Tibial nerve (tissue), 4 donors: ENCODE results near the gene TIMELESS. TPM values are rescaled to one million over a fixed set of nuclear protein-coding genes. Genes with fewer than 3 reads are reported as not detected.
"Not testable (repeated sequence)": the region's sequence is repeated elsewhere in the genome, so short reads cannot be mapped to it uniquely, and the experiment has no call there.

ENCODE experiments used
- DNase-seq, 2 donors: peaks; one replicate each; pipeline ENCODE4 v3.0.0-alpha.2; 2019; ENCODE audit warnings: low spot score in 2 of 2
- H3K27ac ChIP-seq, 4 donors: fragments of 200-600 bp; sonication (generic) in 3 of 4; one replicate each; pipeline ENCODE4 v1.5.1; 2017 to 2019; ENCODE audit warnings: mild to moderate bottlenecking in 1 of 4
- H3K27me3 ChIP-seq, 2 donors: fragments of 200-600 bp; sonication (generic) in 1 of 2; one replicate each; pipeline versions ENCODE4 v1.5.1 to v1.6.0; 2017 to 2019
- H3K36me3 ChIP-seq, 3 donors: fragments of 200-600 bp; sonication (generic); one replicate each; pipeline ENCODE4 v1.5.1; 2018 to 2019
- H3K4me1 ChIP-seq, 4 donors: fragments of 200-600 bp; sonication (generic) in 3 of 4; one replicate each; pipeline ENCODE4 v1.5.1; 2017 to 2019
- H3K4me3 ChIP-seq, 4 donors: fragments of 200-600 bp; sonication (generic) in 3 of 4; one replicate each; pipeline ENCODE4 v1.5.1; 2017 to 2019; ENCODE audit warnings: mild to moderate bottlenecking in 1 of 4, moderate library complexity in 1 of 4
- H3K9me3 ChIP-seq, 4 donors: fragments of 200-600 bp; sonication (generic) in 3 of 4; one replicate each; pipeline ENCODE4 v1.5.1; 2017 to 2019
- CTCF ChIP-seq, 5 experiments: fragments of 200-600 bp in 3 of 5; fragments of 450-650 bp in 2 of 5; sonication (generic) in 3 of 5; IDR thresholded peaks; one replicate each; pipeline ENCODE4 v1.5.1; 2016 to 2019; ENCODE audit warnings: antibody characterized with exemption in 5 of 5, mild to moderate bottlenecking in 3 of 5, moderate library complexity in 2 of 5
- EP300 ChIP-seq, 2 donors: sonication (generic); formaldehyde crosslinking; IDR thresholded peaks; one replicate each; pipeline ENCODE4 v1.6.1; 2017; ENCODE audit warnings: antibody characterized with exemption in 2 of 2, mild to moderate bottlenecking in 1 of 2
- POLR2A ChIP-seq, 2 donors: fragments of 450-650 bp; IDR thresholded peaks; one replicate each; pipeline ENCODE4 v1.6.1; 2017; ENCODE audit warnings: antibody characterized with exemption in 2 of 2, mild to moderate bottlenecking in 2 of 2, moderate library complexity in 2 of 2
- WGBS, 2 donors: methylation state at CpG; one replicate each; pipeline ENCODE4 v1.1.5; 2018; 5-methylcytosine and 5-hydroxymethylcytosine counted together
- total RNA-seq, 4 donors: library from RNA; depleted of rRNA; stranded (reverse); fragments of >200 nt; gene quantifications; one replicate each; pipeline ENCODE4 v1.1.0, GENCODE V29; 2016

Gene TIMELESS
- total RNA-seq, 4 donors from 2014 or later: 3.6 to 5.1 (median 4.2) TPM

- Histone ChIP-seq H3K27ac (no peak overlapping the region), H3K9me3 (no peaks in the 10 kb centered on the region), H3K36me3 (no peaks in the 10 kb centered on the region), H3K4me1 (no peaks in the 10 kb centered on the region), H3K4me3 (no peak overlapping the region), H3K27me3 (no peaks in the 10 kb centered on the region)
- no peak for TF ChIP-seq EP300 (IDR thresholded peaks at IDR 0.05)
- no peak for TF ChIP-seq POLR2A (IDR thresholded peaks at IDR 0.05)
- no peak for TF ChIP-seq CTCF (IDR thresholded peaks at IDR 0.05)
- WGBS, 2 donors: 89 to 93% methylated on average over 4 of the region's 4 CpGs
- DNase-seq: no peak
Measured at GRCh38 chr12:56457817-56458216, 8.6 kb upstream of the TIMELESS start.

- Histone ChIP-seq H3K27me3 (no peaks in the 10 kb centered on the region), H3K27ac (no peak within 1 kb of the TSS), H3K4me1 (peaks cover 0 to 3% (median 0%) of the 10 kb centered on the region in 4 donors), H3K4me3 (no peak within 1 kb of the TSS), H3K9me3 (no peaks in the 10 kb centered on the region), H3K36me3 (no peaks in the 10 kb centered on the region)
- WGBS, 2 donors: 81 to 90% methylated on average over 5 of the region's 5 CpGs
- no peak for DNase-seq
- TF ChIP-seq CTCF (IDR thresholded peaks at IDR 0.05) (no peak), POLR2A (IDR thresholded peaks at IDR 0.05) (no peak), EP300 (IDR thresholded peaks at IDR 0.05) (no peak)
Measured at GRCh38 chr12:56454557-56454956, 5.3 kb upstream of the TIMELESS start, which contains the start of gene MIP. TSS of gene MIP (minus strand) at chr12:56454657. CDS start at chr12:56454613, 44 bp downstream.

GRCh38 chr12:56451147-56451546 is 1.9 kb upstream of the TIMELESS start:
- Histone ChIP-seq H3K27me3 (no peaks in the 10 kb centered on the region), H3K36me3 (no peaks in the 10 kb centered on the region), H3K4me3 (no peak overlapping the region), H3K27ac (no peak overlapping the region), H3K9me3 (no peaks in the 10 kb centered on the region), H3K4me1 (peaks cover 0 to 8% (median 3%) of the 10 kb centered on the region in 4 donors)
- no peak for DNase-seq
- 73 to 89% methylated on average over 5 of the region's 5 CpGs for WGBS, 2 donors
- TF ChIP-seq CTCF (IDR thresholded peaks at IDR 0.05) (no peak), POLR2A (IDR thresholded peaks at IDR 0.05) (no peak), EP300 (IDR thresholded peaks at IDR 0.05) (no peak)

GRCh38 chr12:56450241-56450640 is 1.0 kb upstream of the TIMELESS start:
- peak overlapping the region in 1 of 4 donors; percentile 89 for H3K27ac ChIP-seq
- H3K36me3 ChIP-seq: no peaks in the 10 kb centered on the region
- WGBS, 2 donors: 76 to 84% methylated on average over 3 of the region's 3 CpGs
- no peak for DNase-seq
- H3K27me3 ChIP-seq: no peaks in the 10 kb centered on the region
- no peak overlapping the region for H3K4me3 ChIP-seq
- no peaks in the 10 kb centered on the region for H3K9me3 ChIP-seq
- H3K4me1 ChIP-seq: peaks cover 0 to 8% (median 3%) of the 10 kb centered on the region in 4 donors
- no peak for TF ChIP-seq POLR2A (IDR thresholded peaks at IDR 0.05)
- no peak for TF ChIP-seq EP300 (IDR thresholded peaks at IDR 0.05)
- no peak for TF ChIP-seq CTCF (IDR thresholded peaks at IDR 0.05)

GRCh38 chr12:56449622-56449984 is 377 bp upstream of the TIMELESS start:
- WGBS, 2 donors: 29 to 34% methylated on average over 5 of the region's 5 CpGs
- Histone ChIP-seq H3K4me3 (peak overlapping the region; percentile 56 to 85 (median 60)), H3K9me3 (no peaks in the 10 kb centered on the region), H3K27ac (peak overlapping the region; percentile 76 to 89 (median 82)), H3K36me3 (no peaks in the 10 kb centered on the region), H3K27me3 (no peaks in the 10 kb centered on the region), H3K4me1 (peaks cover 0 to 8% (median 3%) of the 10 kb centered on the region in 4 donors)
- no peak for DNase-seq
- TF ChIP-seq EP300 (IDR thresholded peaks at IDR 0.05) (no peak), POLR2A (IDR thresholded peaks at IDR 0.05) (no peak), CTCF (IDR thresholded peaks at IDR 0.05) (no peak)

- not testable (repeated sequence) for H3K36me3 ChIP-seq, H3K4me3 ChIP-seq, H3K27ac ChIP-seq, H3K27me3 ChIP-seq, H3K4me1 ChIP-seq, H3K9me3 ChIP-seq, DNase-seq
- 81 to 93% methylated on average over 2 of the region's 2 CpGs for WGBS, 2 donors
Measured at GRCh38 chr12:56443208-56443607, 6.0 kb downstream of the TIMELESS start.
